GM12872 (cell line): ENCODE data around the gene GRID2IP.

Source experiments
- CTCF ChIP-seq: IDR thresholded peaks from 3 replicates; pipeline ENCODE4 v1.5.1; 2011; ENCODE audit warnings: low read depth, mild to moderate bottlenecking, low read length, moderate library complexity; ENCODE audit not compliant: insufficient read depth

GRID2IP gene

GRCh38 chr7:6460303-6460702 is 91.0 kb downstream of the GRID2IP start:
- no peak for TF ChIP-seq CTCF

GRCh38 chr7:6453734-6454133 is 97.5 kb downstream of the GRID2IP start:
- TF ChIP-seq CTCF: no peak

- no peak for TF ChIP-seq CTCF
Observed at GRCh38 chr7:6451224-6451705, 100.0 kb downstream of the GRID2IP start.

GRCh38 chr7:6448943-6449543 is 102.2 kb downstream of the GRID2IP start:
- TF ChIP-seq CTCF: no peak

- TF ChIP-seq CTCF: no peak
Observed at GRCh38 chr7:6447581-6448199, 103.6 kb downstream of the GRID2IP start, which contains the start of gene DAGLB. Gene DAGLB, minus strand, starts transcription at chr7:6447954. Its CDS starts 112 bp downstream, at chr7:6447842.
